CD4-positive, alpha-beta T cell treated with Interferon alpha-2 for 1 hour (primary cell): ENCODE data around the gene TMEM127.
"Not testable (repeated sequence)": the region's sequence is repeated elsewhere in the genome, so short reads cannot be mapped to it uniquely, and the experiment has no call there.

Experiments
- DNase-seq, 2 donors: peaks; one replicate each; pipeline ENCODE4 v3.0.0-alpha.2; 2020 to 2022

The TMEM127 gene

GRCh38 chr2:96239745-96240264 is 26.0 kb downstream of the TMEM127 start:
- no peak for DNase-seq

- DNase-seq: no peak
Observed at GRCh38 chr2:96239091-96239490, 26.7 kb downstream of the TMEM127 start.

- DNase-seq: no peak
Observed at GRCh38 chr2:96238266-96238665, 27.5 kb downstream of the TMEM127 start.

- DNase-seq: no peak
Observed at GRCh38 chr2:96236882-96237281, 28.9 kb downstream of the TMEM127 start.

GRCh38 chr2:96233880-96234316 is 31.9 kb downstream of the TMEM127 start:
- peak in 1 of 2 donors; percentile 13 for DNase-seq

- DNase-seq: no peak
Observed at GRCh38 chr2:96233436-96233835, 32.4 kb downstream of the TMEM127 start.

GRCh38 chr2:96231316-96231715 is 34.5 kb downstream of the TMEM127 start:
- no peak for DNase-seq

- DNase-seq: peak; percentile 21 to 33
Observed at GRCh38 chr2:96225016-96225533, 40.7 kb downstream of the TMEM127 start.

GRCh38 chr2:96221106-96221505 is 44.7 kb downstream of the TMEM127 start:
- not testable (repeated sequence) for DNase-seq

GRCh38 chr2:96219959-96220358 is 45.8 kb downstream of the TMEM127 start:
- DNase-seq: not testable (repeated sequence)

- no peak for DNase-seq
Observed at GRCh38 chr2:96218508-96219131, 47.2 kb downstream of the TMEM127 start.

- no peak for DNase-seq
Observed at GRCh38 chr2:96214554-96214953, 51.2 kb downstream of the TMEM127 start.

- DNase-seq: no peak
Observed at GRCh38 chr2:96213379-96213778, 52.4 kb downstream of the TMEM127 start.

GRCh38 chr2:96212339-96212738 is 53.5 kb downstream of the TMEM127 start:
- DNase-seq: no peak

- no peak for DNase-seq
Observed at GRCh38 chr2:96209729-96210085, 56.1 kb downstream of the TMEM127 start.

- no peak for DNase-seq
Observed at GRCh38 chr2:96209011-96209728, 56.6 kb downstream of the TMEM127 start.

- DNase-seq: peak; percentile 94 to 96
Observed at GRCh38 chr2:96208143-96209010, 57.4 kb downstream of the TMEM127 start, which contains the start of gene STARD7. TSS of gene STARD7 (minus strand) at chr2:96208827. CDS start at chr2:96208434, 393 bp downstream.

GRCh38 chr2:96207774-96208142 is 58.0 kb downstream of the TMEM127 start:
- DNase-seq: no peak

- DNase-seq: peak in 1 of 2 donors; percentile 51
Observed at GRCh38 chr2:96207073-96207773, 58.6 kb downstream of the TMEM127 start.

GRCh38 chr2:96205888-96206287 is 59.9 kb downstream of the TMEM127 start:
- DNase-seq: no peak

- DNase-seq: no peak
Observed at GRCh38 chr2:96204836-96205624, 60.8 kb downstream of the TMEM127 start.
